ENCODE results near the gene FEM1B.

Gene FEM1B

GRCh38 chr15:68315035-68315434 is 37.5 kb downstream of the FEM1B start:
- TF ChIP-seq CTCF (IDR thresholded peaks at IDR 0.05; ENCODE audit: low read depth, low read length, missing control alignments), result no peak
- no peak overlapping the region for H3K4me3 ChIP-seq (ENCODE audit: low read depth, low read length)
- in situ Hi-C loops (cut with HindIII; ENCODE audit: low sequenced_read_pairs), result no loop called here
- no peak for DNase-seq (ENCODE audit: low read depth)

- peak; percentile 49 for DNase-seq (ENCODE audit: low read depth)
- no peak overlapping the region for H3K4me3 ChIP-seq (ENCODE audit: low read depth, low read length)
- TF ChIP-seq CTCF (IDR thresholded peaks at IDR 0.05; ENCODE audit: low read depth, low read length, missing control alignments), result no peak
- in situ Hi-C loops (cut with HindIII; ENCODE audit: low sequenced_read_pairs), result no loop called here
These were observed 38.0 kb downstream of the FEM1B start for GRCh38 chr15:68315495-68316031.

- in situ Hi-C loops (cut with HindIII; ENCODE audit: low sequenced_read_pairs), result no loop called here
- H3K4me3 ChIP-seq (ENCODE audit: low read depth, low read length), result no peak overlapping the region
- DNase-seq (ENCODE audit: low read depth), result no peak
These were observed 38.7 kb downstream of the FEM1B start for GRCh38 chr15:68316061-68316804.

GRCh38 chr15:68317281-68318007 is 39.9 kb downstream of the FEM1B start:
- in situ Hi-C loops (cut with HindIII; ENCODE audit: low sequenced_read_pairs), result no loop called here
- DNase-seq (ENCODE audit: low read depth), result no peak
- TF ChIP-seq CTCF (IDR thresholded peaks at IDR 0.05; ENCODE audit: low read depth, low read length, missing control alignments), result no peak
- no peak overlapping the region for H3K4me3 ChIP-seq (ENCODE audit: low read depth, low read length)

More at GRCh38 chr15:68316061-68316804, 38.7 kb downstream of the FEM1B start:
- TF ChIP-seq CTCF (IDR thresholded peaks at IDR 0.05; ENCODE audit: low read depth, low read length, missing control alignments), result peak; percentile 65

GRCh38 chr15:68318008-68318835 is 40.7 kb downstream of the FEM1B start:
- in situ Hi-C loops (cut with HindIII; ENCODE audit: low sequenced_read_pairs), result no loop called here
- no peak for TF ChIP-seq CTCF (IDR thresholded peaks at IDR 0.05; ENCODE audit: low read depth, low read length, missing control alignments)
- H3K4me3 ChIP-seq (ENCODE audit: low read depth, low read length), result no peak overlapping the region
- no peak for DNase-seq (ENCODE audit: low read depth)

Data from astrocyte of the cerebellum (primary cell).